K562 (cell line): ENCODE data around the gene ATAD3C. TPM values are rescaled to one million over a fixed set of nuclear protein-coding genes. Genes with fewer than 3 reads are reported as not detected.
A peak's percentile ranks its signal among the peaks of the same experiment; 100 is the strongest.

ENCODE experiments used
- CBFB ChIP-seq: sonication (generic); formaldehyde crosslinking; IDR thresholded peaks from 2 replicates; pipeline ENCODE4 v1.4.0; 2020; ENCODE audit warnings: mild to moderate bottlenecking, missing genetic modification reagents
- CHD2 ChIP-seq: IDR thresholded peaks from 2 replicates; pipeline ENCODE4 v1.6.1; 2011; ENCODE audit warnings: low read depth, low read length
- NKRF ChIP-seq: fragments of 450-650 bp; IDR thresholded peaks from 2 replicates; pipeline ENCODE4 v1.6.1; 2016; ENCODE audit warnings: borderline replicate concordance
- NR4A1 ChIP-seq, 2 experiments: fragments of 250-450 bp in 1 of 2; fragments of 450-650 bp in 1 of 2; sonication (Bioruptor Pico) in 1 of 2; IDR thresholded peaks; 2 replicates each; pipeline versions ENCODE4 v1.4.0 to v1.6.1; 2016 to 2020; ENCODE audit warnings: mild to moderate bottlenecking in 2 of 2, missing compliant biosample characterization in 1 of 2, missing genetic modification characterization in 1 of 2, moderate library complexity in 1 of 2
- OTX1 ChIP-seq: fragments of 450-650 bp; formaldehyde crosslinking; IDR thresholded peaks from 2 replicates; pipeline ENCODE4 v1.4.0; 2022; ENCODE audit warnings: mild to moderate bottlenecking
- PHB ChIP-seq: fragments of 250-450 bp; sonication (Bioruptor Pico); IDR thresholded peaks from 2 replicates; pipeline ENCODE4 v1.5.0; 2021
- SMARCE1 ChIP-seq: fragments of 450-650 bp; IDR thresholded peaks from 2 replicates; pipeline ENCODE4 v1.7.1; 2016; ENCODE audit warnings: mild to moderate bottlenecking
- SNRNP70 ChIP-seq: fragments of 200-400 bp; formaldehyde crosslinking; optimal IDR thresholded peaks from 2 replicates; pipeline ENCODE3; 2017; ENCODE audit warnings: low read depth, low read length
- STAG1 ChIP-seq: sonication (generic); formaldehyde crosslinking; IDR thresholded peaks from 2 replicates; pipeline ENCODE4 v1.5.0; 2020; ENCODE audit warnings: missing genetic modification reagents, borderline replicate concordance
- ZBTB12 ChIP-seq: fragments of 250-450 bp; sonication (Bioruptor Pico); IDR thresholded peaks from 2 replicates; pipeline ENCODE4 v1.4.0; 2020
- ZNF143 ChIP-seq: sonication (generic); formaldehyde crosslinking; IDR thresholded peaks from 2 replicates; pipeline ENCODE4 v1.9.0; 2022; ENCODE audit warnings: mild to moderate bottlenecking, missing genetic modification reagents
- ZNF253 ChIP-seq: fragments of 250-450 bp; sonication (Bioruptor Pico); conservative IDR thresholded peaks from 2 replicates; pipeline ENCODE4 v1.6.1; 2021; ENCODE audit warnings: mild to moderate bottlenecking
- ZNF75A ChIP-seq: fragments of 450-650 bp; formaldehyde crosslinking; IDR thresholded peaks from 2 replicates; pipeline ENCODE4 v1.4.0; 2020; ENCODE audit warnings: mild to moderate bottlenecking
- polyA plus RNA-seq, 8 experiments: library from polyadenylated mRNA; depleted of rRNA in 4 of 8; stranded (reverse) in 5 of 8; unstranded in 3 of 8; fragments of >200 nt; fragmentation: Nextera tagmentation in 2 of 8; fragmentation: Illumina TruSeq in 1 of 8; extraction: Ambion mirVana in 2 of 8; extraction: Trizol in 1 of 8; gene quantifications; 2 replicates each; pipeline versions ENCODE4 v1.2.1 to v1.2.3, GENCODE V29; 2011 to 2014; ENCODE audit warnings: inconsistent platforms in 1 of 8, missing spikeins in 1 of 8
- total RNA-seq, 7 experiments: library from RNA; depleted of rRNA in 6 of 7; stranded (reverse); fragments of >200 nt in 6 of 7; fragmentation: Illumina TruSeq in 2 of 7; extraction: Trizol in 2 of 7; gene quantifications; 2 replicates each; pipeline versions ENCODE4 v1.2.1 to v1.2.3, GENCODE V29; 2011 to 2021; ENCODE audit warnings: low replicate concordance in 1 of 7
- TF ChIP-seq, protein P1 (sequence below): sonication (generic); formaldehyde crosslinking; IDR thresholded peaks from 2 replicates; pipeline ENCODE4 v1.9.0; 2022; ENCODE audit warnings: mild to moderate bottlenecking, missing genetic modification reagents

ATAD3C gene
- total and polyA plus RNA-seq, 9 of the 15 experiments (the other 6 are each of a cell fraction or from before 2014, with no cell fraction given) = 0.03 to 0.18 TPM; not detected in 7

GRCh38 chr1:1432951-1433803 lies 16.3 kb upstream of the ATAD3C start (continued):
- TF ChIP-seq ZBTB12 (CRISPR knock-in tag) (0 out of 2 replicates have a peak, but pooled peaks have one; percentile 22), STAG1 (no peak), SNRNP70 (no peak), PHB (CRISPR knock-in tag) (peak; percentile 60), CBFB (CRISPR knock-in tag) (no peak), ZNF253 (CRISPR knock-in tag) (no peak), OTX1 (CRISPR knock-in tag) (0 out of 2 replicates have a peak, but pooled peaks have one; percentile 25), ZNF143 (CRISPR knock-in tag) (0 out of 2 replicates have a peak, but pooled peaks have one; percentile 14), ZNF75A (CRISPR knock-in tag) (peak; percentile 51; the same call in 1 of the 2 replicates), SMARCE1 (0 out of 2 replicates have a peak, but pooled peaks have one; percentile 35), NR4A1 (CRISPR knock-in tag; IDR thresholded peaks at IDR 0.05) (0 out of 2 replicates have a peak, but pooled peaks have one; percentile 47), NR4A1 (tag; IDR thresholded peaks at IDR 0.05) (peak; percentile 62; the same call in 1 of the 2 replicates), CHD2 (no peak), NKRF (no peak)
- TF ChIP-seq, protein P1, sequence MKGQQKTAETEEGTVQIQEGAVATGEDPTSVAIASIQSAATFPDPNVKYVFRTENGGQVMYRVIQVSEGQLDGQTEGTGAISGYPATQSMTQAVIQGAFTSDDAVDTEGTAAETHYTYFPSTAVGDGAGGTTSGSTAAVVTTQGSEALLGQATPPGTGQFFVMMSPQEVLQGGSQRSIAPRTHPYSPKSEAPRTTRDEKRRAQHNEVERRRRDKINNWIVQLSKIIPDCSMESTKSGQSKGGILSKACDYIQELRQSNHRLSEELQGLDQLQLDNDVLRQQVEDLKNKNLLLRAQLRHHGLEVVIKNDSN (CRISPR knock-in tag) = no peak
